Nephron (organoid): ENCODE results near the gene SKAP1.

ENCODE experiments used
- H3K27ac Mint-ChIP-seq, 3 experiments: 2 replicates each; pipeline ENCODE4 v1.8.0; 2020; ENCODE audit warnings: mixed read lengths in 3 of 3, mild to moderate bottlenecking in 2 of 3, moderate library complexity in 1 of 3
- H3K27me3 Mint-ChIP-seq: 2 replicates; pipeline ENCODE4 v1.8.0; 2021; ENCODE audit warnings: low read depth, mild to moderate bottlenecking, moderate library complexity, mixed read lengths
- H3K36me3 Mint-ChIP-seq: 2 replicates; pipeline ENCODE4 v1.8.0; 2020; ENCODE audit warnings: low read depth, mixed read lengths
- H3K4me1 Mint-ChIP-seq: 2 replicates; pipeline ENCODE4 v1.8.0; 2020; ENCODE audit warnings: mixed read lengths
- H3K4me3 Mint-ChIP-seq, 3 experiments: 2 replicates each; pipeline ENCODE4 v1.8.0; 2020; ENCODE audit warnings: mild to moderate bottlenecking in 3 of 3, mixed read lengths in 3 of 3, moderate library complexity in 2 of 3
- H3K9me3 Mint-ChIP-seq: 2 replicates; pipeline ENCODE4 v1.8.0; 2020; ENCODE audit warnings: mixed read lengths
- TF ChIP-seq, protein P1 (sequence below), 3 experiments: fragments of 200-600 bp; sonication (generic); IDR thresholded peaks; one replicate each; pipeline ENCODE4 v1.5.0; 2021; ENCODE audit warnings: antibody characterized with exemption in 3 of 3; ENCODE audit not compliant: unreplicated experiment in 3 of 3

Gene SKAP1

DNA sequence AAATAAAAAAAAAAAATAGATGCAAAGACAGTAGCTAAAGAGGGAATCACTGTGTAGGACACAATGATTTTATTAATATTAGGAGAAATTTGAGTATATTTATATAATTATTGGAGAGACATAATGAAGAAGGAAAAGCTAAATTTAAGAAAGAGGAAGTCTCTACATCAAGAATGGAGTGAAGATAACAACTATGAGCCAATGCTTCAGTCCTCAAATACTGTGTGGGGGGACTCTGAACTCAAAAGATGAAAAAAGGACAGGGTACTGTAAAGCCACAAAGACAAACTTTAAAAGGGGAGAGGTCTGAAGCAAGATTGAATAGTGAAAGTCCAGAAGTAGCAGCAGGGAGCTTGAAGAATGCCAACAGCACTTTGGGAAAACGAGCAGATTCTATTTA is 44.7 kb downstream of the SKAP1 start:
- Mint-ChIP-seq H3K4me1 (peaks cover 6% of the 10 kb centered on the region), H3K36me3 (no peaks in the 10 kb centered on the region), H3K27me3 (peaks cover 29% of the 10 kb centered on the region), H3K27ac (no peak overlapping the region), H3K9me3 (no peaks in the 10 kb centered on the region), H3K4me3 (no peak overlapping the region)
- TF ChIP-seq, protein P1, sequence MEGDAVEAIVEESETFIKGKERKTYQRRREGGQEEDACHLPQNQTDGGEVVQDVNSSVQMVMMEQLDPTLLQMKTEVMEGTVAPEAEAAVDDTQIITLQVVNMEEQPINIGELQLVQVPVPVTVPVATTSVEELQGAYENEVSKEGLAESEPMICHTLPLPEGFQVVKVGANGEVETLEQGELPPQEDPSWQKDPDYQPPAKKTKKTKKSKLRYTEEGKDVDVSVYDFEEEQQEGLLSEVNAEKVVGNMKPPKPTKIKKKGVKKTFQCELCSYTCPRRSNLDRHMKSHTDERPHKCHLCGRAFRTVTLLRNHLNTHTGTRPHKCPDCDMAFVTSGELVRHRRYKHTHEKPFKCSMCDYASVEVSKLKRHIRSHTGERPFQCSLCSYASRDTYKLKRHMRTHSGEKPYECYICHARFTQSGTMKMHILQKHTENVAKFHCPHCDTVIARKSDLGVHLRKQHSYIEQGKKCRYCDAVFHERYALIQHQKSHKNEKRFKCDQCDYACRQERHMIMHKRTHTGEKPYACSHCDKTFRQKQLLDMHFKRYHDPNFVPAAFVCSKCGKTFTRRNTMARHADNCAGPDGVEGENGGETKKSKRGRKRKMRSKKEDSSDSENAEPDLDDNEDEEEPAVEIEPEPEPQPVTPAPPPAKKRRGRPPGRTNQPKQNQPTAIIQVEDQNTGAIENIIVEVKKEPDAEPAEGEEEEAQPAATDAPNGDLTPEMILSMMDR (IDR thresholded peaks at IDR 0.05; ENCODE audit: unreplicated experiment in 3 of 3), result no peak

DNA sequence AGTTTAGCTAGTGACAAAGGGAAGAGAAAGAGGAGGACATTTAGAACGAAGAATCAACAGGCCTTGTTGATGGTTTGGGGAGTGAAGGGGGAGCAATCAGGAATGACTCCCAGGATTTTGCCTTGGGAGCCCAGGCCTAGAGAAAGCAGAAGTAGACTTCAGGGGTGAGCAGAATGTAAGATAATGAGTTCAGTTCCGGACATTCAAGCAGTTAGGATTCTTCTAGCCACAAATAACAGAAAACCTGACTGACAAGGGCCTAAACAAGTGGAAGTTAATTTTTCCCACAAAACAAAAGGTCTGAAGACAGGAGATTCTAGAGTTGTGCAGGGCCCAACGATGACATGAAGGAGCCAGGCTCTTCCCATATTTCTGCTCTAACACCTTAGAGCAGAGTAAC is 45.9 kb downstream of the SKAP1 start:
- Mint-ChIP-seq H3K36me3 (no peaks in the 10 kb centered on the region), H3K27me3 (peaks cover 24% of the 10 kb centered on the region), H3K9me3 (no peaks in the 10 kb centered on the region), H3K4me1 (peaks cover under 1% of the 10 kb centered on the region), H3K4me3 (no peak overlapping the region), H3K27ac (no peak overlapping the region)
- TF ChIP-seq, protein P1 (IDR thresholded peaks at IDR 0.05; ENCODE audit: unreplicated experiment in 3 of 3), result no peak

DNA sequence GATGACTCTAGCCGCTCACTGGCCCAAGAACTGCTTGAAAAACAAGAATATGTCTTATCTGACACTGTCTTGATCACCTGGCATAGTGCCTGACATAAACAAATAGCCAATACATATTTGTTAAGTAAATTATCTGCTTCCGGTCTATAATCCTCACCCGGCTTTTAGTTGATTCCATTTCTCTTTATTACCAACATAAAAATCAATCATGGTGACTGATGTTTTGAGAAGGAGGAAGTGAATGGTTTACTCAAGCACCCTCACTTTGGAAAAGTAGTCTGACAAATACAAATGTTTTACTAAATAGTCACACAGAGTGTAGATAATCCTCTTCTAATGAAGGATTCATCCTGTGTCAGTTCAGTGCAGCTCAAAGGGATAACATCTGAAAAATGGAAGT is 47.0 kb downstream of the SKAP1 start:
- no peaks in the 10 kb centered on the region for H3K9me3 Mint-ChIP-seq
- H3K27ac Mint-ChIP-seq, result no peak overlapping the region
- H3K4me3 Mint-ChIP-seq, result no peak overlapping the region
- H3K36me3 Mint-ChIP-seq, result no peaks in the 10 kb centered on the region
- no peaks in the 10 kb centered on the region for H3K4me1 Mint-ChIP-seq
- TF ChIP-seq, protein P1 (IDR thresholded peaks at IDR 0.05; ENCODE audit: unreplicated experiment in 3 of 3), result no peak
- peaks cover 24% of the 10 kb centered on the region for H3K27me3 Mint-ChIP-seq

DNA sequence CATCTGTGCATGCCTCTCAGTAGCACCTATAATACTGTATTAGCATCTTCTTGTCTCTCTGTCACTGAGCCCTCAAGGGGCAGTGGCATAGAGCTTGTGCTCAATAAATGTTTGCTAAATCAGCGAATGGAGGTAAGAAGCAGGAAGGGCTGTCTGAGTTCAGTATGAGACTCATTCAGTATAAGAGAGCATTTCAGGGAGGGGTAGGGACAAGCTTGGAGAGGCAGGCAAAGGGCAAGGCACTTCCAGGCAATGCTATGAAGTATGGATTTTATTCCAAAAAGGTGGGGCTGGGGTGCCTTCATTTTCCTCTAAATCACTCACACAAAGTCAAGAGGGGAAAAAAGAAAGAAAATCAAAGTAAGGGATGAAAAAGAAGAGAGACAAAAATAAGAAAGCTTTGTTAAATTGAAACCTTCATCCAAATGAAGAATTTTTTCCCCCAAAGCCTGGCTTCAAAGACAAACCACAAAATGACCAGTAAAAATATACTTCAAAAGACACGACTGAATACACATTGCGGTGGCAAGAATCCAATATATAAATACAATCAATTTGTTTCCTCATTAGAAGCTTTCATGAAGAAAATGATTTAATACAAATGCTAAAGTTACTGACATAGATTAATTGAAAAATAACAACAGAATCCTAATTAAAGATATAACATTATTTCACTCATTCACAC is 51.2 kb downstream of the SKAP1 start:
- Mint-ChIP-seq H3K9me3 (no peaks in the 10 kb centered on the region), H3K27ac (no peak overlapping the region)
- TF ChIP-seq, protein P1 (IDR thresholded peaks at IDR 0.05; ENCODE audit: unreplicated experiment in 3 of 3), result no peak

DNA sequence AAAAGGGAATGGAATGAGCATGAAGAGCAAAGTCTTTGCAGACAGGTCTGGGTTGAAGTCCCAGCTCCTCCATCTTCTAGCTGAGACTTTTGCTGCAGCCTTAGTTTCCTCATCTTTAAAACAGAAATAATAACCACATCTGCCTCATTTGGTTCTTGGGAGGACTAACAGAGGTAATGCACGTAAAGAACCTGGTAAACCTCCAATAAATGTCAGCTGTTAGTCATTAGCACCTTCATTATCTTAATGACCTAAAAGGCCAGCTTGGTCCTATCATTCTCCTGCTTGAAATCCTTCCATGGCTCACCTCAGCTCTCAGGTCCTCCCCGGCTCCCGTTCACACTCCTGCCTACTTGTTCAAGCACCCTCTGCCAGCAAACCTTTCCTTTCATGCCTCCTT is 51.8 kb downstream of the SKAP1 start:
- TF ChIP-seq, protein P1 (IDR thresholded peaks at IDR 0.05; ENCODE audit: unreplicated experiment in 3 of 3), result no peak
- Mint-ChIP-seq H3K9me3 (no peaks in the 10 kb centered on the region), H3K27me3 (no peaks in the 10 kb centered on the region), H3K4me1 (no peaks in the 10 kb centered on the region), H3K4me3 (no peak overlapping the region), H3K27ac (no peak overlapping the region), H3K36me3 (no peaks in the 10 kb centered on the region)

More for the DNA sequence above, 51.2 kb downstream of the SKAP1 start:
- H3K4me3 Mint-ChIP-seq, result no peak overlapping the region
- H3K4me1 Mint-ChIP-seq, result no peaks in the 10 kb centered on the region
- peaks cover 4% of the 10 kb centered on the region for H3K27me3 Mint-ChIP-seq
- no peaks in the 10 kb centered on the region for H3K36me3 Mint-ChIP-seq

DNA sequence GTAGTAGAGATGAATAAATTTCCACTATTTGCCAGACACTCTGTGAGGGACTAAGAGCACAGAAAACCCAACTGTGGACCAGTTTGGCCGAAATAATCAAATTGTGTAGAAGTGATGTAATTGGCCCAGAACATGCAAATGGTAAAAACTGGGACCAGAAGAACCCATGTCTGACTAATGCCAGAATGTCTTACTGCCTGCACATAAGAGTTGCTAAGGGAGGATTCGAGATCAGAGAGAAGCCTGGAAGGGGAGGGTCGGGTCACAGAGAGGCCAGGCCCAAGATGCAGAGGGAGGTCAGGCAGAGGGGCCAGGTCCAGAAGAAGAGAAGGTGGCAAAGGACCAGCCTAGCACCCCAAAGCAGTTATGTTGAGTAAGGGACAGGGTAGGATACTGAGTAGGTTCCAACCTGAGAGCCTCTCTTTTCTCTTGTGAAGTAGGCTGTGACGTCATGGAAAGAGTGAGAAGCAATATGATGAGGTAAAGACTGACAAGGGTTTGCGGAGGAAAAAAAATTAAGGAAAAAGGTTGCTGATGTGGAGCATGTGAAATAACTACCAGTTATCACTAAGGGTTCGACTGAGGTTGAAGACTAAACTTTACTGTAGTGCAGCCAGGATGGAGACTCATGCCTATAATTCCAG is 53.2 kb downstream of the SKAP1 start:
- Mint-ChIP-seq H3K9me3 (no peaks in the 10 kb centered on the region), H3K27me3 (no peaks in the 10 kb centered on the region), H3K4me1 (no peaks in the 10 kb centered on the region), H3K36me3 (no peaks in the 10 kb centered on the region), H3K4me3 (no peak overlapping the region), H3K27ac (no peak overlapping the region)
- TF ChIP-seq, protein P1 (IDR thresholded peaks at IDR 0.05; ENCODE audit: unreplicated experiment in 3 of 3), result no peak
